C4-2B (cell line): ENCODE results near the gene UNG.

Source experiments
- ZFX ChIP-seq: fragments of 450-650 bp; IDR thresholded peaks from 2 replicates; pipeline ENCODE4 v1.6.1; 2017
- TF ChIP-seq, protein P1 (sequence below): fragments of 450-650 bp; conservative IDR thresholded peaks from 2 replicates; pipeline ENCODE4 v1.5.1; 2017; ENCODE audit warnings: mild to moderate bottlenecking

DNA sequence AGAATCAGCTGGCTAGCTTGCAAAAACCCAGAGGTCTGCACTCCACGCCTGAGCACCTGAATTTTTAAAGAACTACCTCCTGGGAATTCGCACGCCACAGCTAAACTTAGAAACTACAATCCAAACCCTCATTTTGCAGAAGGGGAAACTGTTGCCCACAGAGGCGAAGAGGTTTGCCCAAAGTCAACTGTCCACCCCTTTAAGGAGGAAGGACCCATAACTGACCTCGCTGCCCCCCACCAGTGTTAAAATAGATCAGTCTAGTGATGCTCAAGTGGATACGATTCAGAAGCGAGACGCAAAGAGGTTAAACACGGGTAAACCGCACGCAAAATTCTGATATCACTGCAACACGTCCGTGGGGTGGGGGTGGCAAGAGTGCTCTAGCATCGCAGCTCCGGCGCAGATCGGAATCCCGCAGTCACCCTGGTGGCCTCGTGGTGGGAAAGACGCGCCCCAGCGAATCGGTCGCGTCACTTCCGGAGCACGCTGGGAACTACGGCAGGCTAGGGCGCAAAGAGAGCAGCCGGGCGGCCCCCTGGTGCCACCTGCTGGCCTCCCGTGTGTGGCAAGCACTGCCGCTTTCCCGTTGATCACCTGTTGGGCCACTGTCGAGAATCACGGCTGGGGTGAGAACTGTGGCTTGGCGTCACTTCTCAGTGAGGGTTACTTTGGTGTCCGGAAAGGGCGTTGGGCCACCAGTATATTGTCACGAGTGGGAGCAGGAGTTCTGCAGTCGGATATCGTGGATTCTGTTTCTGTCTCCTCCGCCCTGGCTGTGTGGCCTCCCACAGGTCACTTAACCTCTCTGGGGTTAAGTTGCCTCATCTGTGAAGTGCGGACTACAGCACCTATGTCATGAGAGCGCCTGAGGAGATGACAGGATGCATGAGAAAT is 4.1 kb upstream of the UNG start, which contains the start of gene ALKBH2:
- TF ChIP-seq ZFX = no peak
- TF ChIP-seq, protein P1, sequence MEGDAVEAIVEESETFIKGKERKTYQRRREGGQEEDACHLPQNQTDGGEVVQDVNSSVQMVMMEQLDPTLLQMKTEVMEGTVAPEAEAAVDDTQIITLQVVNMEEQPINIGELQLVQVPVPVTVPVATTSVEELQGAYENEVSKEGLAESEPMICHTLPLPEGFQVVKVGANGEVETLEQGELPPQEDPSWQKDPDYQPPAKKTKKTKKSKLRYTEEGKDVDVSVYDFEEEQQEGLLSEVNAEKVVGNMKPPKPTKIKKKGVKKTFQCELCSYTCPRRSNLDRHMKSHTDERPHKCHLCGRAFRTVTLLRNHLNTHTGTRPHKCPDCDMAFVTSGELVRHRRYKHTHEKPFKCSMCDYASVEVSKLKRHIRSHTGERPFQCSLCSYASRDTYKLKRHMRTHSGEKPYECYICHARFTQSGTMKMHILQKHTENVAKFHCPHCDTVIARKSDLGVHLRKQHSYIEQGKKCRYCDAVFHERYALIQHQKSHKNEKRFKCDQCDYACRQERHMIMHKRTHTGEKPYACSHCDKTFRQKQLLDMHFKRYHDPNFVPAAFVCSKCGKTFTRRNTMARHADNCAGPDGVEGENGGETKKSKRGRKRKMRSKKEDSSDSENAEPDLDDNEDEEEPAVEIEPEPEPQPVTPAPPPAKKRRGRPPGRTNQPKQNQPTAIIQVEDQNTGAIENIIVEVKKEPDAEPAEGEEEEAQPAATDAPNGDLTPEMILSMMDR = peak; percentile 97
